HL-60 (cell line): ENCODE data around the gene VTN.

Source experiments
- GABPA ChIP-seq: IDR thresholded peaks from 2 replicates; pipeline ENCODE4 v1.6.1; 2012; ENCODE audit warnings: low read depth
- POLR2AphosphoS5 ChIP-seq: IDR thresholded peaks from 2 replicates; pipeline ENCODE4 v1.6.1; 2012; ENCODE audit warnings: low read depth
- REST ChIP-seq: IDR thresholded peaks from 2 replicates; pipeline ENCODE4 v1.6.1; 2012; ENCODE audit warnings: low read depth; ENCODE audit not compliant: insufficient replicate concordance
- TF ChIP-seq, protein P1 (sequence below): IDR thresholded peaks from one replicate; pipeline ENCODE4 v1.5.1; 2011; ENCODE audit warnings: low read length, control low read depth, inconsistent platforms; ENCODE audit not compliant: insufficient read depth

DNA sequence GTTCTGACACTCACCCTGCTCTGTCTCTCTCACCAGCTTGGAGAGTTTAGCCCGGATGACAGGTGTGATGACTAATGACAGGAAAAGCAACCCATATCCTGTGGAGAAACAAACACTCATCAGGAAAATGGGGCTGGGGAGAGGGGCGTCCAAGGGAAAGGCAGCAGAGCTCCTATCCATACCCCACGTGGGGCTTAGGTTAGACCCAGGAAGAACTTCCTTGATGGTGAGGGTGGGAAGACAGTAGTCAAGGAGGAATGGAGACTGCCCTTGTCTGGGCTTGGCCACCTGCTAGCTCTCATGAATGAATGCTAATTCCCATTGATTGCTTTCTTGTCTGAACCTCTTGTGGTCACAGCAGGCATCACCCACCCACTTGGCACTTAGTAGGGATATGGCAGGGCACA lies 32.1 kb upstream of the VTN start:
- TF ChIP-seq, protein P1, sequence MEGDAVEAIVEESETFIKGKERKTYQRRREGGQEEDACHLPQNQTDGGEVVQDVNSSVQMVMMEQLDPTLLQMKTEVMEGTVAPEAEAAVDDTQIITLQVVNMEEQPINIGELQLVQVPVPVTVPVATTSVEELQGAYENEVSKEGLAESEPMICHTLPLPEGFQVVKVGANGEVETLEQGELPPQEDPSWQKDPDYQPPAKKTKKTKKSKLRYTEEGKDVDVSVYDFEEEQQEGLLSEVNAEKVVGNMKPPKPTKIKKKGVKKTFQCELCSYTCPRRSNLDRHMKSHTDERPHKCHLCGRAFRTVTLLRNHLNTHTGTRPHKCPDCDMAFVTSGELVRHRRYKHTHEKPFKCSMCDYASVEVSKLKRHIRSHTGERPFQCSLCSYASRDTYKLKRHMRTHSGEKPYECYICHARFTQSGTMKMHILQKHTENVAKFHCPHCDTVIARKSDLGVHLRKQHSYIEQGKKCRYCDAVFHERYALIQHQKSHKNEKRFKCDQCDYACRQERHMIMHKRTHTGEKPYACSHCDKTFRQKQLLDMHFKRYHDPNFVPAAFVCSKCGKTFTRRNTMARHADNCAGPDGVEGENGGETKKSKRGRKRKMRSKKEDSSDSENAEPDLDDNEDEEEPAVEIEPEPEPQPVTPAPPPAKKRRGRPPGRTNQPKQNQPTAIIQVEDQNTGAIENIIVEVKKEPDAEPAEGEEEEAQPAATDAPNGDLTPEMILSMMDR = no peak
- no peak for TF ChIP-seq POLR2AphosphoS5
- TF ChIP-seq REST = no peak
- TF ChIP-seq GABPA = no peak
